ENCODE results near the gene LRRC26.
A peak's percentile ranks its signal among the peaks of the same experiment; 100 is the strongest.

Gene LRRC26

GRCh38 chr9:137198902-137199283, 29.0 kb upstream of the LRRC26 start:
- DNase-seq = no peak

GRCh38 chr9:137198051-137198901, 28.4 kb upstream of the LRRC26 start:
- no peak for DNase-seq

DNA sequence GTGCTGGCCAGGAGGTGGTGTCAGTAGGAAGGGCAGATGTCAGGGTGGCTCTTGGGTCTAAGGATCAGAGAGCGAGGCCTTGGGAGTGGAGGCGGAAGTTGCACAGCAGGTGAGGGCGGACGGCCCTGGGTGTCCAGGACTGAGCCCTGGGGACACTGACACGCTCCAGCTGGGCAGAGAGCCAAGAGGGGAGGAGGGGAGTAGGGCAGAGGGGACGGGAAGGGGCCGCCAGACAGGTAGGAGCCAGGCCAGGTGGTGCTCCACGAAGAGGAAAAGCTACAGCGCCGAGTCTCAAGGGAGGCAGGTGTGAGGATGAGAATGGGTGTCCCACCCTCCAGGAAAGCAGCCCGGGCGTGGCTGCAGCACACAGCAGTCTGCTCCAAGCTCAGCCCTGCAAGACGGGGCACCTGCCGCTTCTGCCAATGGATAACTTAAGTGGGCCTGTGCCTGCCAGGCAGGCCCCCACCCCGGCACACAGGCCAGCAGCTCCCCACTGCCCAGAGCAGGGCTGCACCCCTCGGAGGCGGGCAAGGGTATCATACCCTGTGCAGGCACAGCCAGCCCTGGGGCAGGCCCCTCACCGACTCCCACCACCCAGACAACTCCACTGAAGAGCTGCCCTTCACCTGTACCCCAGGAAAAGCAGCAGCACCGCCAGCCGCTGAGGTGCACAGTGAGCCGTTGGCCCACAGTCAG, 25.8 kb upstream of the LRRC26 start:
- peak; percentile 96 for DNase-seq

GRCh38 chr9:137194909-137195308, 25.1 kb upstream of the LRRC26 start:
- peak; percentile 73 for DNase-seq

DNA sequence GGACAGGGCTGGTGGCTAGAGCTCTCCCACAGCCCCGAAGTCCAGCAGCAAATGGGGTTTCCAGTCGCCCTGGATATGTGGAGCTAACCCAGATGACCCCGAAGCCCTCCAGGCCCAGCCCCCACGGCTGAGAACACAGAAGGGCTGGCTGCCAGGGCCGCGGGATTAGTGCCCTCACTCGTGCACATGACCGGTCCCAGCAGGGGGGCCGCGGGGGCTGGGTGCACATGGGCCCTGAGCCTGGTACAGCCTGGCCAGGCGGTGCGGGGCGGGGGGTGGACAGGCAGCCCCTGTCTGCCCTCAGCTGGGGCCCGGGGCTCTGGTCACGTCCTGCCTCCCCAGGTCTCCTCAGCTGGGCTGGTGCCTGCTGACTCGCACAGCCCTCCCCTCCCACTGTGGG, 24.5 kb upstream of the LRRC26 start:
- DNase-seq = no peak

DNA sequence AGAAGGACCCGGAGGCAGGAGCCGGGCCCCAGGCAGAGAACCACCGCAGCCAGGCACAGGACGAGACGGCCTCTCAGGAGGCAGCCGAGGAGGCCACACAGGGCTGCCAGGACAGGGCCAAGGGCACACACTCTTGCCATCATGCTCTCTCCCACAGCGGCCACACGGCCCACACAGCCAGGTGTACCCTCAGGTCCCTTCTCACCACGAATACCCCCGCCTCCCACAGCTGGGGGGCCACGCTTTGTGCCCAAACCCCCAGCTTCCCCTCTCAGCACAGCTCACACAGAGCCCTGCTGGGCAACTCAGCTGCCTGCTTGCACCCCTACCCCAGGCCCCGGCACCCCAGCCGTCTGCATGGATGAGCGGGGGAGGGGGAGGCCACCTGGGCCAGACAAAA, 23.9 kb upstream of the LRRC26 start:
- DNase-seq = no peak

- DNase-seq = no peak
Observed at GRCh38 chr9:137192859-137193258, 23.0 kb upstream of the LRRC26 start.

DNA sequence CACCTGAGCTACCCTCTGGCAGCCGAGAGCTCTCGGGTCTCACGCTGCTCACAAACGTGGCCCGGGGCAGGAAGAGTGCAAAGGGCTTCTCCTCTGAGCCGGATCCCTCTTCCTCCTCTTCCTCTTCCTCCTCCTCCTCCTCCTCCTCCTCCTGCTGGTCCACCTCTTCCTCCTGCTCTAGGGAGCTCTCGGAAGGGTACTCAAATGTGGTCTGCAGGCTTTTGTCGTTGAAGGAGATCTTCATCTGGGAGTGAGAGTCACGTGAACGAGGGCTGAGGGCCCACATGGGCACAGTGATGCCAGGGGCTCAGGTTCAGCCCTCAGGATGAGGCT, 22.6 kb upstream of the LRRC26 start:
- no peak for DNase-seq

- no peak for DNase-seq
Observed at GRCh38 chr9:137191691-137192447, 22.0 kb upstream of the LRRC26 start.

DNA sequence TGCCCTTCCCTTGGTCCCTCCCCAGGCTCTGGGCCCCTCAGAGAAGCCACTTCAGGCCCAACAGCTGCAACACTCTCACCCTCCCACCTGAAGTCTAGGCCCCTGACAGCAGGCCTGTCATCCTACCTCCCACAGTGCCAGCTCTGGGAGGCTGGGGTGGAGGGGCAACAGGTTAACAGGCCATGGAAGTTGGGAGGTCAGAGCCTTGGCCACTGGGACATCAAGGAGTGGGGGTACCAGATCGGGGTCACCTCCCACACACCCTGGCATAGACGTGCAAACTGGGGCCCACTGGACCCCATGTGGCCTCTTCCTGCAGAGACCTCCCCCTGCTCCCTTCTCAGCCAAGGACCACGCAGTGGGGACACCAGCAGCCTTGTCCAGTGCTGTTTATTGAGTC, 21.4 kb upstream of the LRRC26 start:
- DNase-seq = no peak

- no peak for DNase-seq
Observed at GRCh38 chr9:137190315-137190856, 20.5 kb upstream of the LRRC26 start.

DNA sequence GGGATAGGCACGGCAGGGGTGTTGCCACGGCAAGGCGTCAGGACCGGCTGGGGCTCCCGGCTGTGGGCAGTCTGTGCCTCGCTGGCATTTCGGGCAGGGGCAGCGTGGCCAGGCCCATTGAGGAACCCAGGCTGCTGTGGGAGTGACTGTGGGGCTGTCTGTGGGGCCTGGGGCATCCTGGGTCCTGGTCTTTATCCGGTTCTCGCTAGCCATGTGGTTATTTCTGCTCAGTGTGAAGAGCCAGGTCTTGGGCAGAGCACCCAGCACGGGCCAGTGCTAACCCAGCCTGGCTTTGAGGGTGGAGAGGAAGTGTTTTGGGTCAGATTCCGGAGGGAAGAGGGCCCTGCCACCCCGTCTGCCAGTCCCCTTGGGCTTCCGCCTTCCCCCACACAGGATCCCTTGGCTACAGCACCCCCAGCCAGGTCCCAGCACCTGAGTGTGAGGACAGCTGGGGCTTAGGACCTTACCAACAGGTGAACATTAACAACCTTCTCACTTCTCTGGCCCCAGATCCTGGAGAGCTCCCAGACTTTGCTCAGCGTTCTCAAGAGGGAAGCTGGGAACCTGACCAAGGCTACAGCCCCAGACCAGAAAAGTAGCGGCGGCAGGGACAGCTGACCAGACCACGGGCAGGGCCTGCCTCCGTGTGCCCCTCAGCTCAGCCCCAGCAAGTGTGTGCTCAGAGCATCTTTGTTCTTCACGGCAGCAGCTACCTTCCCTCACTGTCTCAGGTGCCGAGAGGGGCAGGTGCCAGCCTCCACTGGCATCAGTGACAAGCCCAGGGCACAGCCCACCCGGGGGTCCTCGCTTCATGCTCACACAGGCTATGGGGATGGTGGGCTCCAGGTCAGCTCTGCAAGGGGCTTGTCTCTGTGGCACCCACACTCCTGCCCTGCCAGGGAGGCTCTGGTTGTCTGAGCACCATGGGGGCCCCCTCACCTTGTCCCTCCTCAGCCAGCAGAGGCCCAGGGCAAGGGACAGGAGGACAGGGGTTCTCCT, 19.7 kb upstream of the LRRC26 start:
- no peak for DNase-seq

- DNase-seq = peak; percentile 85
Observed at GRCh38 chr9:137188490-137189296, 18.8 kb upstream of the LRRC26 start, which contains the start of the genes ANAPC2 and SSNA1. TSS of gene ANAPC2 (minus strand) at chr9:137188560. CDS start at chr9:137188532, 28 bp downstream. TSS of gene SSNA1 (plus strand) at chr9:137188676. CDS start at chr9:137188727, 51 bp downstream.

DNA sequence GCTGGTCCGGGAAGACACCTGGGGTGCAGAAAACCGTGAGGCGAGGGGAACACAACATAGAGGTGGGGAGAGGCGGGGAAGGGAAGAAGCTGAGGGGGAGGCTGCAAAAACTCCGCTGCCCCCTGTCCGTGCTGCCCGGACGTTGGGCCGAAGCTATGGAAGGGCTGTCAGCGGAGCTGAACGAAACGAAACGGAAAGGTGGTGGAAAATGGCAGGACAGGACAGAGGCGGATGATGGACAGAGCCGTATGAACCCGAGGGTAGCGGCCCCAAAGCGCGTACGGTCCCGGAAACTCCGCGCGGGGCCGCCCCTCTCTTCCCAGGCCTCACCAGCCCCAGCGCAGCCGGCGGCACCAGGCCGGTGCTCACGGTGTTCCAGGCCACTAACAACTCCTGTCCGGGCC, 18.2 kb upstream of the LRRC26 start:
- DNase-seq = no peak

- DNase-seq = no peak
Observed at GRCh38 chr9:137187386-137187785, 17.5 kb upstream of the LRRC26 start.

DNA sequence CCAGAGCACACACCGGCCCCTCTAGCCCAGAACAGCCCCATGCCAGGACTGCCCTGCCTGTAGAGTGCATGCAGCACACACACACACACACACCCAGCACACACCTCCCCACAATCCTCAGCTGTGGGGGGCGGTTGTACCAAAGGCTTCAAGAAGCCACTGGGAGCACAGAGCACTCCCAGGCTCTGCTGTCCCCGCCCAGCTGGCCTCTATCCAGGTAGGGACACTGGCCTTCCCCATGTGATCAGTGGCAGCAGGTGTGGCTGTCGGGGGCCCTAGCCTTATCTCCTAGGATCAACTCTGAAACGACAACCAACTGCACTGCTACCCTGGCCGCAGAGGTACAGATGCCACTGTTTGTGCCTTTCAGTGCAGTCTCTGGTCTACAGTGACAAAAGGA, 16.5 kb upstream of the LRRC26 start:
- DNase-seq = no peak

GRCh38 chr9:137185921-137186320, 16.1 kb upstream of the LRRC26 start:
- no peak for DNase-seq

- DNase-seq = no peak
Observed at GRCh38 chr9:137184881-137185660, 15.2 kb upstream of the LRRC26 start.

DNA sequence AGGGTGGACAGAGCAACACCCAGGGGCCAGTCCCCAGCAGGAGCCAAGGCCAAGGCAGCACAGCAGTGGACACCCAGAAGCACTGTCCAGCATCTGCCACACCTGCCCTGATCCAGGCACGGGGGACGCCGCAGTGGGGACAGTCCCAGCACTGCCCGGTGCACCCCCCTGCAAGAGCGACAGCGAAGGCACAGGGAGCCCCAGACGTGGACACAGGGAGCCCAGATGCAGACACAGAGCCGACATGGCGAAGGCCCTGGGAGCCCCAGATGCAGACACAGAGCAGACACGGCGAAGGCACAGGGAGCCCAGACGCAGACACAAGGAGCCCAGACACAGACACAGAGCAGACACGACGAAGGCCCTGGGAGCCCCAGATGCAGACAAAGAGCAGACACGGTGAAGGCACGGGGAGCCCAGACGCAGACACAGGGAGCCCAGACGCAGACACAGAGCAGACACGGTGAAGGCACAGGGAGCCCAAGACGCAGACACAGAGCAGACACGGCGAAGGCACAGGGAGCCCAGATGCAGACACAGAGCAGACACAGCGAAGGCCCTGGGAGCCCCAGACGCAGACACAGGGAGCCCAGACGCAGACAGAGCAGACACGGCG, 14.2 kb upstream of the LRRC26 start:
- DNase-seq = no peak

DNA sequence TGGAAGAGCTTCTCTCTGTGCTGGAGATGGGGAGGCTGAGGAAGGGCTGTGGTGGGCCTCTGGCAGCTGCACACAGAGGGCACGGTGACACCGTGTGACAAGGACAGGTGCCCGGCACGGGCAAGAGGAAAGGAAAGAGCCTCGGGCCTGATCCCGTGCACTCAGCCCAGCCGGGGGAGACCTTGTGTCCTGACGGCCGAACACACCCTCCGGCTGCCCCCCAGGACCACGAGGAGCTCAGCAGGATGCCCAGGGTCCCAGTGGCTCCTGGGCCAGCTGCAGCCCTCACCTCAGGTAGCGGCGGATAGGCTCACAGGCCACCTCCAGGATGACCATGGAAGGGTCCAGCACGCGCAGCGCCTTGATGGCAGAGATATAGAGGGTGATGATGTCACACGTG, 13.0 kb upstream of the LRRC26 start:
- DNase-seq = no peak

Data from NCI-H1105 (cell line).